Body of pancreas (tissue), 4 donors: ENCODE results near the gene STOX2.

Source experiments
- CTCF ChIP-seq, 7 experiments: fragments of 450-650 bp in 4 of 7; fragments of 200-600 bp in 3 of 7; sonication (generic) in 3 of 7; IDR thresholded peaks; one replicate each; pipeline ENCODE4 v1.5.1; 2016 to 2019; ENCODE audit warnings: antibody characterized with exemption in 7 of 7
- POLR2A ChIP-seq, 3 donors: fragments of 450-650 bp; IDR thresholded peaks; one replicate each; pipeline ENCODE4 v1.6.1; 2016; ENCODE audit warnings: antibody characterized with exemption in 3 of 3, mild to moderate bottlenecking in 2 of 3

DNA sequence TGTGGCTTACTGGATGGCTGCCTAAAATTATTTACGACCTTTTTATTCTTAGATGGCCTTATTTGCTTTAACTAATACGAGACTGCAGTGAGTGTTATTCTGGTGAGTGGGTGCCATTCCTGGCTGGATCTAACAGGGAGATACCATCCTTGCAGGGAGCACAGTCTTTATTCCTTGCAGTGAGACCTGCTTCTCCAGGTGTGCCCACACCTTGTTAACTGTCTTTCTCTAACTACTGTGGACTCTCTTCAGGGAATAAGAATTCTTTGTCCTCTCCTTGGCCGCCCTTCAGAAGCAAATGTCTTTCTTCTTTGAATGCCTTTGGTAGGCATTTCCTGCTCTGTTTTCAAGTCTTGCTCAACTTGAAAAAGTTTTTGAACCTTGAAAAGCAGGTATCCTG lies 34.1 kb upstream of the STOX2 start:
- TF ChIP-seq CTCF (IDR thresholded peaks at IDR 0.05) (no peak), POLR2A (IDR thresholded peaks at IDR 0.05) (no peak)
